Mesothelial cell of epicardium (in vitro differentiated cells): ENCODE measurements around the gene OR2V2. TPM values are rescaled to one million over a fixed set of nuclear protein-coding genes. Genes with fewer than 3 reads are reported as not detected.

Experiments used
- DNase-seq, 2 experiments: peaks; one replicate each; pipeline ENCODE4 v3.0.0; 2021; ENCODE audit warnings: low spot score in 2 of 2; ENCODE audit not compliant: unreplicated experiment in 2 of 2
- H3K27ac Mint-ChIP-seq: 2 replicates; pipeline ENCODE4 v1.8.0; 2021; ENCODE audit warnings: mixed read lengths
- H3K27me3 Mint-ChIP-seq: 2 replicates; pipeline ENCODE4 v1.8.0; 2021; ENCODE audit warnings: low read depth, mixed read lengths
- H3K36me3 Mint-ChIP-seq: 2 replicates; pipeline ENCODE4 v1.8.0; 2021; ENCODE audit warnings: mixed read lengths
- H3K4me1 Mint-ChIP-seq: 2 replicates; pipeline ENCODE4 v1.8.0; 2021; ENCODE audit warnings: mixed read lengths
- H3K4me3 Mint-ChIP-seq: 2 replicates; pipeline ENCODE4 v1.8.0; 2021; ENCODE audit warnings: mild to moderate bottlenecking, moderate library complexity, mixed read lengths
- H3K9me3 Mint-ChIP-seq: 2 replicates; pipeline ENCODE4 v1.8.0; 2021; ENCODE audit warnings: mixed read lengths
- total RNA-seq: library from RNA; stranded (reverse); gene quantifications from 3 replicates; pipeline ENCODE4 v1.2.1, GENCODE V29; 2021
- TF ChIP-seq, protein P1 (sequence below): fragments of 200-600 bp; sonication (generic); IDR thresholded peaks from one replicate; pipeline ENCODE4 v1.5.0; 2021; ENCODE audit warnings: antibody characterized with exemption; ENCODE audit not compliant: unreplicated experiment

OR2V2 gene
- total RNA-seq, 1 donor from 2014 or later, result not detected

DNA sequence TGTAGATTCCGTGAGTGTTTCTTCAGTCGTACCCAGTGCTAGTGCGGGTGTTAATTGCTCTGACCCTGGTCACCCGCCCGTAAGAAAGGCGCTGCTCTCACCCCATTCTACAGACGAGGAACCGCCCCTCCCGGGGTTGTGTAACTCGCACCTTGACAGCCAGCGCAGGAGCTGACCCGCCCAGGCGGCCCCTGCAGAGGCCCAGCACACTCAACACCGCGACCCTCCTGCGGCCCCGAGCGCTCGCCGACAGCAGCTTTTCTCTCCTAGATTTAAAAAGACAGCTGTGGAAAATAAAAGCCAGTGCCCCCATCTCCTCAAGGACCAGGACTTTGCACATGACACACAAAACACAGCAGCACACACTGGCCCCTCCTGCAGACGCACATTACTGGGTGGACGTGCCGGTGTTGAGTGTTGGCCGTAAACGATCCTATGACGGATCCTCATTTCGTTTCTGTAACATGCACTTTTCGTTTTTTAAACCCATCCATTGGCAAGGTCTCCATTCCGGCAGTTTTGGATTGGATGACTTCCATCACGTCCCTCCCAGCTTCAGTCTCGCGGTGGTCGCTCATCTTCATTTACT is 22.9 kb downstream of the OR2V2 start:
- DNase-seq, result no peak
- H3K27me3 Mint-ChIP-seq, result peaks cover 94% of the 10 kb centered on the region

DNA sequence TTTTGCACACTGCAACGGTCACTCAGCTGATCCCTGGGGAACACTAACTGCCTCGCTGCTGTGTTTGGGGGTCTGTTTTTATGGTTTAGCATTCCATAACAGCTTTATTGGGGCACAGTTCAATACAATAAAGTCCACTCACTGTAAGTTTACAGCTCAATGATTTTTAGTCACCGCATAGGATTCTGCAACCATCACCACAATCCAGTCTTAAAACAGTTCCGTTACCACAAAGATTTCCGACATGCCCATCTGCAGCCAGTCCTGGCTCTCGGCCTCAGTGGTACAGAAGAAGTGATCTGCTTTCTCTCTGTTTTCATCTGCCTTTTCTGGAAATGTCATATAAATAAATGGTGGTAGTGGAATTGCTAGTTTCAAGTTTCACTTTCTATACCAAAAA is 23.6 kb downstream of the OR2V2 start:
- H3K27me3 Mint-ChIP-seq, result peaks cover 93% of the 10 kb centered on the region

More for the DNA sequence above, 22.9 kb downstream of the OR2V2 start:
- H3K4me1 Mint-ChIP-seq, result peaks cover 32% of the 10 kb centered on the region
- H3K27ac Mint-ChIP-seq, result no peak overlapping the region
- peak overlapping the region; percentile 69 for H3K4me3 Mint-ChIP-seq
- H3K36me3 Mint-ChIP-seq, result no peaks in the 10 kb centered on the region
- H3K9me3 Mint-ChIP-seq, result no peaks in the 10 kb centered on the region
- TF ChIP-seq, protein P1, sequence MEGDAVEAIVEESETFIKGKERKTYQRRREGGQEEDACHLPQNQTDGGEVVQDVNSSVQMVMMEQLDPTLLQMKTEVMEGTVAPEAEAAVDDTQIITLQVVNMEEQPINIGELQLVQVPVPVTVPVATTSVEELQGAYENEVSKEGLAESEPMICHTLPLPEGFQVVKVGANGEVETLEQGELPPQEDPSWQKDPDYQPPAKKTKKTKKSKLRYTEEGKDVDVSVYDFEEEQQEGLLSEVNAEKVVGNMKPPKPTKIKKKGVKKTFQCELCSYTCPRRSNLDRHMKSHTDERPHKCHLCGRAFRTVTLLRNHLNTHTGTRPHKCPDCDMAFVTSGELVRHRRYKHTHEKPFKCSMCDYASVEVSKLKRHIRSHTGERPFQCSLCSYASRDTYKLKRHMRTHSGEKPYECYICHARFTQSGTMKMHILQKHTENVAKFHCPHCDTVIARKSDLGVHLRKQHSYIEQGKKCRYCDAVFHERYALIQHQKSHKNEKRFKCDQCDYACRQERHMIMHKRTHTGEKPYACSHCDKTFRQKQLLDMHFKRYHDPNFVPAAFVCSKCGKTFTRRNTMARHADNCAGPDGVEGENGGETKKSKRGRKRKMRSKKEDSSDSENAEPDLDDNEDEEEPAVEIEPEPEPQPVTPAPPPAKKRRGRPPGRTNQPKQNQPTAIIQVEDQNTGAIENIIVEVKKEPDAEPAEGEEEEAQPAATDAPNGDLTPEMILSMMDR, result no peak

DNA sequence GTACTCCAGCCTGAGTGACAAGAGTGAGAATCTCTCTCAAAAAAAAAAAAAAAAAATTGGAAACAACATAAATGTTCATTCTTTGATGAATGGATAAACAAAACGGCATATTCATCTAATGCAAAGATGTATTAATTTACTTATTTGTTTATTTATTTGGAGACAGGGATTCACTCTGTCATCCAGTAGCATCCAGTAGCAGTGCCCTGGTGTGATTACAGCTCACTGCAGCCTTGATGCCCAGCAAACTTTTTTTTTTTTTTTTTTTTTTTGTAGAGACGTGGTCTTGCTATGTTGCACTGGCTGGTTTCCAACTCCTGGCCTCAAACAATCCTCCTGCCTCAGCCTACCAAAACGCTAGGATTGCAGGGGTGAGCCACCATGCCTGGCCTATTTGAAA is 24.4 kb downstream of the OR2V2 start:
- Mint-ChIP-seq H3K9me3 (no peaks in the 10 kb centered on the region), H3K27me3 (peaks cover 92% of the 10 kb centered on the region), H3K36me3 (no peaks in the 10 kb centered on the region), H3K4me1 (peaks cover 32% of the 10 kb centered on the region), H3K4me3 (no peak overlapping the region), H3K27ac (no peak overlapping the region)
- no peak for DNase-seq
- TF ChIP-seq, protein P1, result no peak

More for the DNA sequence above, 23.6 kb downstream of the OR2V2 start:
- no peak overlapping the region for H3K27ac Mint-ChIP-seq
- peaks cover 32% of the 10 kb centered on the region for H3K4me1 Mint-ChIP-seq
- TF ChIP-seq, protein P1, result no peak
- DNase-seq, result no peak
- H3K9me3 Mint-ChIP-seq, result no peaks in the 10 kb centered on the region
- peak overlapping the region; percentile 69 for H3K4me3 Mint-ChIP-seq
- H3K36me3 Mint-ChIP-seq, result no peaks in the 10 kb centered on the region

DNA sequence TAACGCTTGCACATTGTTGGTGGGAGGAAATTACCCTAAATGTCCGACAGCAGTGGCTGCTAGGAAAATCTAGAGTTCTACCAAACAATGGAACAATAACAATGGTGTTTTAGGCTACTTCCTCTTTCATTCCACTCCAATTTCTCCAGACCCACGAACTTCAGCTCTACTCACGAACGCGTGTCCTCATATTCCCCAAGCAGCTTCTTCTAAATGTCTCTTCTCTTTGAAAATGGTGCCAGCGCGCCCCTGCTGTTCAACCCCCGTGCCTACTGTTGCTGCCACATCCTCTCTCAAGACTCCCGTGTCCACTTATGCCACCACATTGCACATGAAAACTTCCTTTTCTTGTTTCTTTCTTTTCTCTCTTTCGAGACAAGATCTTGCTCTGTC is 25.6 kb downstream of the OR2V2 start:
- Mint-ChIP-seq H3K4me1 (peaks cover 30% of the 10 kb centered on the region), H3K36me3 (no peaks in the 10 kb centered on the region), H3K4me3 (peak overlapping the region; percentile 65), H3K27ac (no peak overlapping the region), H3K9me3 (no peaks in the 10 kb centered on the region), H3K27me3 (peaks cover 80% of the 10 kb centered on the region)
- TF ChIP-seq, protein P1, result no peak
- DNase-seq, result no peak

DNA sequence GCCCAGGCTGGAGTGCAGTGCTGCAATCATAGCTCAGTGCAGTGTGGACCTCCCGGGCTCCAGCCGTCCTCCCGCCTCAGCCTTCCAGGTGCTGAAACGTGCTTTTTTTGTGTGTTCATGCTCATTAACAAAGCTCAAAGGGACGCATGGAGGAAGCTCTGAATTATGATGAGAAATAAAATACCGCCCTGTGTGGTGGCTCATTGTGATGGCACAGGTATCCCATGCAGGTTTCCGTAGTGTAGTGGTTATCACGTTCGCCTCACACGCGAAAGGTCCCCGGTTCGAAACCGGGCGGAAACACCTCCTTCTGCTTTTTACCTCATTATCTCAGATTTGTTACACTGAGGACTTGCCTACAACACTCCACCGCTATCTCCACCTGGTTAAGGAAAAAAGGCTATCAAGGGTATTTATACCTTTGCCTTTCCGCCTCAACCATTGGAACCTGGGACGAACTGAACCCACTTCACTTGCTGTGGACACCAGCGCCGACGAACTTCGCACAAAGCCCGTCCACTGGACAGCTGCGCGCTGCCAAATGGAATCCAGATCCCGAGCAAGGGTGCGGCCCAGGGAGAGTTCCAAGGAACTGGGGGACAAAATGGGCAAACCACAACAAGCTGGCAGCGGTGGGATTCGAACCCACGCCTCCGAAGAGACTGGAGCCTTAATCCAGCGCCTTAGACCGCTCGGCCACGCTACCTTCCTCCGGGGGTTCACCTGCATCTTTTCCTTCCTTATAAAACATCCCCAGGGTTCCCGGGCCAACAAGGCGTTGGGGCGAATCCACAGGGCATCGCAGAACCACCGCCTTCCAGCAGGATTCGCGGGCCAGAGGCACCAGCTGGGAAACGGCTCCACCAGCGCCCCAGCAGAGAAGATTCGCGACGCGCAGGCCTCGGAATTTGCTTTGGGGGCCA is 26.3 kb downstream of the OR2V2 start:
- no peaks in the 10 kb centered on the region for H3K36me3 Mint-ChIP-seq
- no peak for DNase-seq
- no peak overlapping the region for H3K27ac Mint-ChIP-seq
- H3K4me1 Mint-ChIP-seq, result peaks cover 26% of the 10 kb centered on the region
- H3K9me3 Mint-ChIP-seq, result no peaks in the 10 kb centered on the region
- H3K4me3 Mint-ChIP-seq, result peak overlapping the region; percentile 65
- H3K27me3 Mint-ChIP-seq, result peaks cover 76% of the 10 kb centered on the region
- TF ChIP-seq, protein P1, result no peak
